Transverse colon (tissue), 4 donors: ENCODE measurements around the gene TP53TG5.

Experiments
- CTCF ChIP-seq, 5 experiments: fragments of 200-600 bp in 3 of 5; fragments of 450-650 bp in 2 of 5; sonication (generic) in 3 of 5; IDR thresholded peaks; 1 replicate in 2 of 5; 2 replicates in 3 of 5; pipeline ENCODE4 v1.5.1; 2016 to 2017; ENCODE audit warnings: antibody characterized with exemption in 5 of 5, inconsistent platforms in 3 of 5, mild to moderate bottlenecking in 2 of 5, moderate library complexity in 1 of 5
- POLR2A ChIP-seq: fragments of 450-650 bp; IDR thresholded peaks from one replicate; pipeline ENCODE4 v1.6.1; 2016; ENCODE audit warnings: antibody characterized with exemption, mild to moderate bottlenecking, moderate library complexity
- POLR2AphosphoS5 ChIP-seq, 3 donors: sonication (generic); formaldehyde crosslinking; IDR thresholded peaks; one replicate each; pipeline ENCODE4 v1.6.1; 2016; ENCODE audit warnings: antibody characterized with exemption in 3 of 3

- TF ChIP-seq CTCF (IDR thresholded peaks at IDR 0.05) (no peak), POLR2A (no peak), POLR2AphosphoS5 (IDR thresholded peaks at IDR 0.05) (no peak)
These were observed 47.4 kb upstream of the TP53TG5 start for GRCh38 chr20:45425561-45425960.
